ENCODE results near the gene CTNNA3. TPM values are rescaled to one million over a fixed set of nuclear protein-coding genes. Genes with fewer than 3 reads are reported as not detected.

CTNNA3 gene
- total RNA-seq (0.72 TPM), polyA plus RNA-seq (ENCODE audit: insufficient read depth, low read depth, low replicate concordance) (0.45 TPM)
- long read RNA-seq, donor 1, result 0 reads
- long read RNA-seq, donor 2, result 0 reads
- long read RNA-seq, donor 3, result 0 reads
- long read RNA-seq, donor 4, result 0 reads
- long read RNA-seq, donor 5, result 0 reads
- long read RNA-seq, donor 6, result 0 reads
- long read RNA-seq, donor 7, result 0 reads
- long read RNA-seq, donor 8, result 0 reads
- long read RNA-seq, donor 9, result 0 reads
- long read RNA-seq, donor 10, result 0 reads

DNA sequence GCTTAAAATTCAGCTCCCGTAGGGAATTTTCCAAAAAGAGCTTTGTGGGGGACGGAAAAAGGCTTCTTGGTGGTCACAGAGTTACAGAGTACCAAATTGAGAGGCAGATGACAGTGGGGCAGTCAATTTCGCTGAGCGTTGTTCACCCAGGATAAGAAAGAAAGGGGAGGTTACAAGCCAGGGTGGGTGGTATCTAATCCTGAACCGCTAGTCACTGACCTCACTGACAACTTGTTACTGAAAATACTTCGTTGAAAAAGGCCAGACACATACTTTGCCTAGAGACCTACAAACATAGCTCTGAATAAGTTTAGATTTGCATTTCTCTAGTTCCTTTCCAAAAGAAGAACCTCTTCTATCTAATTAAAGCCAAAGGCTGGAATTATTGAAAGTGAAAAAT lies at the start of gene CTNNA3:
TSS of gene CTNNA3 (minus strand) at position 167 of the 400 bp plus-strand sequence.
- Histone ChIP-seq H3K4me1 (ENCODE audit: control insufficient read depth in 2 of 3, insufficient read depth in 2 of 3, low read depth in 1 of 3, low read length in 3 of 3) (no peaks in the 10 kb centered on the region), H3K27me3 (ENCODE audit: control insufficient read depth, insufficient read depth, low read length) (no peaks in the 10 kb centered on the region), H3K9ac (ENCODE audit: low read length in 3 of 3) (no peak within 1 kb of the TSS), H3K36me3 (ENCODE audit: control insufficient read depth in 2 of 3, insufficient read depth in 3 of 3, low read length in 3 of 3) (no peaks in the 10 kb centered on the region), H3K27ac (ENCODE audit: low read depth in 2 of 2, low read length in 2 of 2) (no peak within 1 kb of the TSS), H3K4me3 (ENCODE audit: low read length in 3 of 3) (no peak within 1 kb of the TSS), H3K9me3 (ENCODE audit: control insufficient read depth in 2 of 3, insufficient read depth in 1 of 3, low read length in 3 of 3) (no peaks in the 10 kb centered on the region)
- TF ChIP-seq, protein P1, sequence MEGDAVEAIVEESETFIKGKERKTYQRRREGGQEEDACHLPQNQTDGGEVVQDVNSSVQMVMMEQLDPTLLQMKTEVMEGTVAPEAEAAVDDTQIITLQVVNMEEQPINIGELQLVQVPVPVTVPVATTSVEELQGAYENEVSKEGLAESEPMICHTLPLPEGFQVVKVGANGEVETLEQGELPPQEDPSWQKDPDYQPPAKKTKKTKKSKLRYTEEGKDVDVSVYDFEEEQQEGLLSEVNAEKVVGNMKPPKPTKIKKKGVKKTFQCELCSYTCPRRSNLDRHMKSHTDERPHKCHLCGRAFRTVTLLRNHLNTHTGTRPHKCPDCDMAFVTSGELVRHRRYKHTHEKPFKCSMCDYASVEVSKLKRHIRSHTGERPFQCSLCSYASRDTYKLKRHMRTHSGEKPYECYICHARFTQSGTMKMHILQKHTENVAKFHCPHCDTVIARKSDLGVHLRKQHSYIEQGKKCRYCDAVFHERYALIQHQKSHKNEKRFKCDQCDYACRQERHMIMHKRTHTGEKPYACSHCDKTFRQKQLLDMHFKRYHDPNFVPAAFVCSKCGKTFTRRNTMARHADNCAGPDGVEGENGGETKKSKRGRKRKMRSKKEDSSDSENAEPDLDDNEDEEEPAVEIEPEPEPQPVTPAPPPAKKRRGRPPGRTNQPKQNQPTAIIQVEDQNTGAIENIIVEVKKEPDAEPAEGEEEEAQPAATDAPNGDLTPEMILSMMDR (IDR thresholded peaks at IDR 0.05; ENCODE audit: borderline replicate concordance, extremely low read depth, insufficient read depth), result no peak
- no peak for DNase-seq
- no peak for FAIRE-seq
- intact Hi-C loops (cut with DNase I), result loop anchor here (10.0 kb wide), 1 partner anchor 79 kb away; no protein-coding TSS in a partner anchor

DNA sequence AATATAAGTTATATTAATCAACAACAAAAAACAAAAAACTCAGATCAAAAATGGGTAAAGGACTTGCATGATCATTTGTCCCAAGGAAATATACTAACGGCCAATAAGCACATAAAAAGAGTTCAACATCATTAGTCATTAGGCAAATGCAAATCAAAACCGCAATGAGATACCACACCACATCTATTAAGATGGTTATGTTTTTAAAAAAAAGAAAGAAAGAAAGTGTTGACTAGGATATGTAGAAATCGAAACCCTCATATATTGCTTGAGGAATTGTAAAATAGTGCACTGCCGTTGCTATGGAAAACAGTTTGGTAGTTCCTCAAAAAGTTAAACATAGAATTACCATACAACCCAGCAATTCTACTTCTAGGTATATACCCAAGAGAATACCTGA lies 39.4 kb upstream of the CTNNA3 start:
- H3K27ac ChIP-seq (ENCODE audit: low read depth in 2 of 2, low read length in 2 of 2), result no peak overlapping the region
- TF ChIP-seq, protein P1 (IDR thresholded peaks at IDR 0.05; ENCODE audit: borderline replicate concordance, extremely low read depth, insufficient read depth), result no peak
- no peak for FAIRE-seq
- no peak overlapping the region for H3K9ac ChIP-seq (ENCODE audit: low read length in 3 of 3)
- intact Hi-C loops (cut with DNase I), result no loop called here
- H3K27me3 ChIP-seq (ENCODE audit: control insufficient read depth, insufficient read depth, low read length), result no peaks in the 10 kb centered on the region
- H3K36me3 ChIP-seq (ENCODE audit: control insufficient read depth in 2 of 3, insufficient read depth in 3 of 3, low read length in 3 of 3), result no peaks in the 10 kb centered on the region
- no peak overlapping the region for H3K4me3 ChIP-seq (ENCODE audit: low read length in 3 of 3)
- H3K9me3 ChIP-seq (ENCODE audit: control insufficient read depth in 2 of 3, insufficient read depth in 1 of 3, low read length in 3 of 3), result no peaks in the 10 kb centered on the region
- DNase-seq, result no peak
- H3K4me1 ChIP-seq (ENCODE audit: control insufficient read depth in 2 of 3, insufficient read depth in 2 of 3, low read depth in 1 of 3, low read length in 3 of 3), result no peaks in the 10 kb centered on the region

DNA sequence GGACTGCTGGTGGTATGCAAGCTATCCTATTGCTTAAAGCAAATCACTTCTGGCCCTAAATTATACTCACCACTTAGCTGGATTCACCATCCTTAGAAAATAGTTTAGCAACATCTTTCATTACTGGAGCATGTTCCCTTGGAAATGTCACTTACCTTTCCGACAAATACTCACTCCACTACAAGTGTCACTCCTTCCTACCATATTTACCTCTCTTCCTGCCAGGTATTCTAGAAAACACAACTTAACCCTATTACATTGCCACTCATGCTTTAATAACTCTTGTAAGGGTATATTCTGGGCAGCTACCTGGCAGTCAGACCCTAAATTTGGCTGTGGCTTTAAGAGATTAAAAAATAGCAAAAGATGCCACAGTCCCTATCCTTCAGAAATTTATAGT lies 37.5 kb upstream of the CTNNA3 start:
- no peak overlapping the region for H3K9ac ChIP-seq (ENCODE audit: low read length in 3 of 3)
- no peaks in the 10 kb centered on the region for H3K9me3 ChIP-seq (ENCODE audit: control insufficient read depth in 2 of 3, insufficient read depth in 1 of 3, low read length in 3 of 3)
- TF ChIP-seq, protein P1 (IDR thresholded peaks at IDR 0.05; ENCODE audit: borderline replicate concordance, extremely low read depth, insufficient read depth), result no peak
- DNase-seq (no peak), FAIRE-seq (no peak)
- no peaks in the 10 kb centered on the region for H3K27me3 ChIP-seq (ENCODE audit: control insufficient read depth, insufficient read depth, low read length)
- no peaks in the 10 kb centered on the region for H3K4me1 ChIP-seq (ENCODE audit: control insufficient read depth in 2 of 3, insufficient read depth in 2 of 3, low read depth in 1 of 3, low read length in 3 of 3)
- no peaks in the 10 kb centered on the region for H3K36me3 ChIP-seq (ENCODE audit: control insufficient read depth in 2 of 3, insufficient read depth in 3 of 3, low read length in 3 of 3)
- intact Hi-C loops (cut with DNase I), result no loop called here
- no peak overlapping the region for H3K27ac ChIP-seq (ENCODE audit: low read depth in 2 of 2, low read length in 2 of 2)
- H3K4me3 ChIP-seq (ENCODE audit: low read length in 3 of 3), result no peak overlapping the region

DNA sequence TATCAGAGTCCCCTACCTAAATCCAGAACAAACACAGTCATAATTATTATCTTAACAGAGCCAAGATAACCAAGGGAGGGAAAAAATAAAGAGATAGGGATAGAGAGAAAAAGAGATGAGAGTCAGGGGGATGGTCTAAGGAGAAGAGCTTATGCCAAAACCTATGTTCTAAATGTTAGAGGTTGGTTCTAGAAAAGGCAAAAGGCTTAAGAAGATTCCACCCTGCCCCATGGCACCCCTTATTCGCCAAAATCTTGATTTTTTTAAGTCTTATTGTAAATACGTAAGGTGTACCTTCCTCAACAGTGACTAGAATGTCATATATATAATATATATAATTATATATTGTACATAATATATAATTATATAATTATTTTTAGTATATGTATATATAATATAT lies 29.6 kb upstream of the CTNNA3 start:
- no peak overlapping the region for H3K9ac ChIP-seq (ENCODE audit: low read length in 3 of 3)
- FAIRE-seq (no peak), DNase-seq (no peak)
- TF ChIP-seq, protein P1 (IDR thresholded peaks at IDR 0.05; ENCODE audit: borderline replicate concordance, extremely low read depth, insufficient read depth), result no peak
- no peaks in the 10 kb centered on the region for H3K36me3 ChIP-seq (ENCODE audit: control insufficient read depth in 2 of 3, insufficient read depth in 3 of 3, low read length in 3 of 3)
- H3K4me3 ChIP-seq (ENCODE audit: low read length in 3 of 3), result no peak overlapping the region
- no peaks in the 10 kb centered on the region for H3K9me3 ChIP-seq (ENCODE audit: control insufficient read depth in 2 of 3, insufficient read depth in 1 of 3, low read length in 3 of 3)
- no peaks in the 10 kb centered on the region for H3K27me3 ChIP-seq (ENCODE audit: control insufficient read depth, insufficient read depth, low read length)
- intact Hi-C loops (cut with DNase I), result no loop called here
- H3K4me1 ChIP-seq (ENCODE audit: control insufficient read depth in 2 of 3, insufficient read depth in 2 of 3, low read depth in 1 of 3, low read length in 3 of 3), result no peaks in the 10 kb centered on the region
- H3K27ac ChIP-seq (ENCODE audit: low read depth in 2 of 2, low read length in 2 of 2), result no peak overlapping the region

All from kidney (tissue), 22 donors.